Activated CD8-positive, alpha-beta memory T cell treated with anti-CD3 and anti-CD28 coated beads, Interleukin-2, amount 10 ng/mL, durations not matched to agents 7 days and 5 days (primary cell): Measurements from ENCODE around the gene KANK3. TPM values are rescaled to one million over a fixed set of nuclear protein-coding genes. Genes with fewer than 3 reads are reported as not detected.
"Not testable (repeated sequence)": the region's sequence is repeated elsewhere in the genome, so short reads cannot be mapped to it uniquely, and the experiment has no call there.

Experiments used
- ATAC-seq: fragments of 150-1000 bp; cut with Tn5 transposase; one replicate; pipeline ENCODE4 v1.10.0; 2021; ENCODE audit warnings: moderate library complexity
- CTCF ChIA-PET: fragments of 350-600 bp; sonication (Branson Sonifier 250); formaldehyde crosslinking; loops from one replicate; lab custom pipeline; 2021; ENCODE audit warnings: antibody characterized with exemption; lab: Charles Lee
- DNase-seq: peaks from one replicate; pipeline ENCODE4 v3.0.0-alpha.2; 2020
- H3K27ac Mint-ChIP-seq: one replicate; pipeline ENCODE4 v1.8.0; 2021; ENCODE audit warnings: mild to moderate bottlenecking, mixed read lengths
- H3K27me3 Mint-ChIP-seq: one replicate; pipeline ENCODE4 v1.8.0; 2021; ENCODE audit warnings: mixed read lengths
- H3K36me3 Mint-ChIP-seq: one replicate; pipeline ENCODE4 v1.8.0; 2021; ENCODE audit warnings: mild to moderate bottlenecking, mixed read lengths
- H3K4me1 Mint-ChIP-seq: one replicate; pipeline ENCODE4 v1.8.0; 2021; ENCODE audit warnings: mixed read lengths
- H3K4me3 Mint-ChIP-seq: one replicate; pipeline ENCODE4 v1.8.0; 2021; ENCODE audit warnings: mild to moderate bottlenecking, moderate library complexity, mixed read lengths
- H3K9me3 Mint-ChIP-seq: one replicate; pipeline ENCODE4 v1.8.0; 2022; ENCODE audit warnings: low read depth, mixed read lengths
- total RNA-seq, 2 experiments: library from RNA; stranded (reverse); gene quantifications; one replicate each; pipeline ENCODE4 v1.2.3, GENCODE V29; 2021

The KANK3 gene
- 1 to 10 TPM; 3.2 to 3.7 TPM for total RNA-seq

DNA sequence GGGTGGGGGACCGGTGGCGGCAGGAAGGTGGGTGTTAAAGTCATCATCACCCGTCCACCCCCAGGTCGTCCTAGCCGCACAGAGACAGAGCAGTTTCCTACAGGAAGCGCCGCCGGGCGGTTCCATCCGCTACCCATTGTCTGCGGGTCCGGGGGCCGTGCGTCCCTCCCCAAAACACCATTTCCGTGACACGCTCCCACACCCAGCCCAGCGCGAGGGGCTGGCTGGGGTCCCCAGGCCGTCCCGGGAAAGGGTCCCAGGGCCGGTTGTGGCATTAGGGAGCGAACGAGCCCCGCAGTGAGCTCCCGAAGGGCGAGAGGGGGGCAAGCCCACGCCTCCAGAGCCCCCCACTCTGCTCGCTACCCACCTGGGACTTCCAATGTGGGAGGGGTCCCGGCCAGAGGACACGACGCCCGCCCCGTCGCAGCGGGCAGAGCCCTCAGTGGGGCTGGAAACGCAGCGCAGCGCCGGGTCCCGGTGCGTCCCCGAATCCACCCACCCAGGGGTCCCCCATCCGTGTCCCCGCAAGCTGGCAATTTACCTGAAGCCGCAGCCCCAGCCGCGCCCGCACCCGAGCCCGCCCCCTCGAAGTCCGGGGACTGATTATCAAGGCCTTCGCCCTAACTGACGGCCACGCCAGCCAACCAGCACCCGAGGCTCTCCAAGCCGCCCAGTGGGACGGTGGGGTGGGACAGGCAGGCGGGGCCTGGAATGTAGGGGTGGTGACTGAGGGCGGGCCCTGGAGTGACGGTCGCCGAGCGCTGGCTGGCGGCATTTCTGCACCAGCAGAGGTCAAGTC lies at the start of gene KANK3:
KANK3 (minus strand) TSS at position 579 of the 799 bp plus-strand sequence. CDS start 5,434 bp downstream, outside the sequence.
- DNase-seq (peak; percentile 98), ATAC-seq (peak; percentile 100)
- CTCF ChIA-PET, result interaction anchor here (0.6 to 5.9 kb wide), 4 partner anchors 8 to 112 kb away, joined by 3 to 48 read pairs (median 8); no protein-coding TSS in a partner anchor
- Mint-ChIP-seq H3K4me3 (peak within 1 kb of the TSS; percentile 68), H3K9me3 (no peaks in the 10 kb centered on the region), H3K36me3 (no peaks in the 10 kb centered on the region), H3K4me1 (peaks cover 15% of the 10 kb centered on the region), H3K27me3 (peaks cover 21% of the 10 kb centered on the region), H3K27ac (no peak within 1 kb of the TSS)

DNA sequence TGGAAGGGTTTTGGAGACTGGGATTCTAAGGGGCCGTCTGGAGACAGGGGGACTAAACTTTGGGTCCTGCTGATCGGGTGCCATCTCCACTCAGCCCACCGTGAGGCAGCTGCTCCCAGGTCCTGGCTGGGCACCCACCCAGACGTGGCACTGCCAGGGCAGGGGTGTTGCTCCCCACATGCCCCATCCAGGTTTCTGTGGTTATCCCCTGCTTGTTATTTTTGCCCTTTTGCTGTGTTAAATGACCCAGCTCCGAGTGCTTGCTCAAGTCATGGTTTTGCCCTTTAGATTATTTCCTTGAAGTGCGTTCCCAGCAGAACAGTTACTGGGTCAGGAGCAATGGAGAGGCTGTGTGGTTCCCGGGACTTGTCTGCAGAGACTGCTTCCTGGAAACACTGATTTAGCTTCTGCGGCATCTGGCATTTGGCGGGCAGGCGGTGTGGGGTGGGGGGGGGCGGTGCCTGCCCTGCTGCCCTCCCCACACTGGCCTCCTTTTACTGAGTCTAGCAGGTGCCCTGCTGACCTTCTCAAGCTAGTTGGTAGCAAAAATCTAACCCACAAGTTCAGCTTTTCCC lies 49.0 kb upstream of the KANK3 start:
- Mint-ChIP-seq H3K36me3 (peaks cover under 1% of the 10 kb centered on the region), H3K4me1 (peaks cover 38% of the 10 kb centered on the region), H3K4me3 (no peak overlapping the region), H3K9me3 (no peaks in the 10 kb centered on the region), H3K27ac (peak overlapping the region; percentile 49), H3K27me3 (no peaks in the 10 kb centered on the region)
- ATAC-seq (no peak), DNase-seq (no peak)
- CTCF ChIA-PET, result interaction anchor here (0.6 to 3.7 kb wide), 8 partner anchors 12 to 1635 kb away, joined by 3 to 22 read pairs (median 4); partner anchors contain the start of genes HNRNPM and MARCHF2

DNA sequence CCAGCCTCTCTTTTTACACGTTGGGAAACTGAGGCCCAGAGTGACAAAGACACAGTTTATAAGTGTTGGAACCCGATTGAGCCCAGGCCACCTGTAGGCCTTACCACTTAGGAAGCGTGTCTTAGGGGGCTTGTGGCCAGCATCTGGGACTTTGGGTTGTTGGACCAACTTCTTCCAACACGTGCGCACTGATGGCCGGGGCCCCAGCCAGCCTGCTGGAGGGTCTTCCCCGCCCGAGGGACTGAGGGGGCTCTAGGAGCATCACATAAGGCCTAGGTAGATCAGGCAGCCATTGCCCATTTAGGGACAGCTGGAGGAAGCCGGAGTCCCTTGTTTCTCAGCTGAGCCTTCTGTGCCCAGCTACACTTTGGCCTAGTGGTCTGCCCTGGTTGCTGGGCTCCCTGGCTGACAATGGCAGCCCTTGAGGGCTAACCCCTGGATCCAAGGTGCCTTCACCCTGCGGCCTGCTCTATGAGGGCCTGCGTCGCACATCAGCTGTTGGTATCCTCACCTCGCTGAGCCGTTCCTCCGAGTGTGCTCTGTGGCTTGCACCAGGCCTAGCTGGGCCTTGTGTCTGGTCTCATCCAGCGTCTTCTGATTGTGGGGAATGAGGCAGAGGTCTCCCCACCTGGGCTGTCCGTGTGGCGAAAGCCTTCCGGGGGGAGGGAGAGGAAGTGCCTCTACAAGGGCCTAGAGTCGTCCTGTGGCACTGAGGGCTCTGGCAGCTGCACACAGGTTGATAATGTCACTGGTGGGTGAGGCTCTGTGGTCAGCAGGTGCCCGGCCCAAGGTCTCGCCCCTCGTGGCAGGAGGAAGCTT lies 48.3 kb upstream of the KANK3 start:
- H3K27ac Mint-ChIP-seq, result peak overlapping the region; percentile 74
- CTCF ChIA-PET, result interaction anchor here (0.6 to 3.7 kb wide), 8 partner anchors 11 to 1636 kb away, joined by 3 to 22 read pairs (median 4); partner anchors contain the start of gene MARCHF2

DNA sequence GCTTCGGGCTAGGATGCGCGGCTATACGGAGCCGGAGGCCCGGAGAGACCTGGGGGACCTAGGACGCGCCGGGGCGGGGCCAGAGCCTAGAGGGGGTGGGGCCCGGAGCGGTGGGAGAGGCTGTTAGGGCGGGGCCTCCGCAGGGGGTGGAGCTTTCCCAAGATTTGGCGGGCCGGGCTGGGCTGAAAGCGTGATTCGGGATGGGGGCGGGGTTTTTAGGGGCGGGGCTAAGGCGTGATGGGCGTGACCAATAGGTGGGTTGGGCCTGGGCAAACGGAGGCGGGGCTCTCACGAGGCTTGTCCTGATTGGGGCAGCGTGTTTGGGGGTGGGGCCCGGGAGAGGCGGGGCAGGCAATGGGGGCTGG lies 47.5 kb upstream of the KANK3 start:
- Mint-ChIP-seq H3K4me3 (peak overlapping the region; percentile 56), H3K27ac (peak overlapping the region; percentile 74), H3K9me3 (no peaks in the 10 kb centered on the region), H3K27me3 (no peaks in the 10 kb centered on the region), H3K4me1 (peaks cover 25% of the 10 kb centered on the region), H3K36me3 (peaks cover 5% of the 10 kb centered on the region)
- CTCF ChIA-PET, result interaction anchor here (0.6 to 3.2 kb wide), 13 partner anchors 10 to 264 kb away, joined by 3 to 12 read pairs (median 4); partner anchors contain the start of genes HNRNPM and MARCHF2
- ATAC-seq, result peak; percentile 69
- DNase-seq, result peak; percentile 97

More for the DNA sequence above, 48.3 kb upstream of the KANK3 start:
- H3K27me3 Mint-ChIP-seq, result no peaks in the 10 kb centered on the region
- peaks cover 31% of the 10 kb centered on the region for H3K4me1 Mint-ChIP-seq
- ATAC-seq, result no peak
- H3K9me3 Mint-ChIP-seq, result no peaks in the 10 kb centered on the region
- peak overlapping the region; percentile 56 for H3K4me3 Mint-ChIP-seq
- H3K36me3 Mint-ChIP-seq, result peaks cover 5% of the 10 kb centered on the region
- peak; percentile 48 for DNase-seq

DNA sequence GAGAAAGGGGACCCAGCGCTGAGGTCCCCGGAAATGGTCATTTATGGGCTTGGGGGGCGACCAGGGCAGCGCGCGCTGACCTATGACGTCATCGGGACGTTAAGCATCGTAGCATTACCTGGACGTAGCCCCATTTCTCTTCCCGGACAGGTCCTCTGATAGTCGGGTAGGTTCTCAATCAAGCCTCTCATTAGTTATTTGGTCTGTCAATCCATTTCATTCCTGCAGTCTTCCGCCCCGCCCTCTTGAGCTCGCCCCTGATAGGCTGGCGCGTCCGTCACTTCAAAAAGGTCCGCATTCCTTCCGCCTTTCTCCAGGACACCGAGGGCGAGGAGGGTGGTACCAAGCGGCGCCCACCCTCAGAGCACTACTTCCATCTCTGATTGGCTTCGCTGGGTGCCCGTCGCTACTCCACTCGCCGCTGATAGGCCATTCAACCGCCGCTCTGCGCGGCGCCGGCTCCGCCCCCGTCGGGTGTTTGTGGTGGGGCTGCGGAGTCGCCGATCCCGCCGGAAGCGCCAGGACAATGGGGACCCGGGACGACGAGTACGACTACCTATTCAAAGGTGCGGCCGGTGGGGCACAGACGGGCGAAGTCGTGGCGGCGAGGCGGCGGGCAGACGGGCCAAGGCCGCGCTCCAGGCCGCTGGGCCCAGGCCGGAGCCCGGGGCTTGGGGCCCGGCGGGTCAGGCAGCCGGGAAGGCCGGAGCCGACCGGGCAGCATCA lies 47.0 kb upstream of the KANK3 start, which contains the start of gene RAB11B:
RAB11B (plus strand) TSS at position 470 of the 726 bp plus-strand sequence; CDS start at position 527, 57 bp downstream.
- peak; percentile 93 for ATAC-seq
- Mint-ChIP-seq H3K36me3 (peaks cover 5% of the 10 kb centered on the region), H3K27ac (peak within 1 kb of the TSS; percentile 98), H3K9me3 (no peaks in the 10 kb centered on the region), H3K27me3 (no peaks in the 10 kb centered on the region), H3K4me1 (peaks cover 25% of the 10 kb centered on the region), H3K4me3 (peak within 1 kb of the TSS; percentile 84)
- CTCF ChIA-PET, result interaction anchor here (1.0 to 3.2 kb wide), 10 partner anchors 11 to 265 kb away, joined by 3 to 12 read pairs (median 4); partner anchors contain the start of genes HNRNPM and MARCHF2
- DNase-seq, result peak; percentile 100

DNA sequence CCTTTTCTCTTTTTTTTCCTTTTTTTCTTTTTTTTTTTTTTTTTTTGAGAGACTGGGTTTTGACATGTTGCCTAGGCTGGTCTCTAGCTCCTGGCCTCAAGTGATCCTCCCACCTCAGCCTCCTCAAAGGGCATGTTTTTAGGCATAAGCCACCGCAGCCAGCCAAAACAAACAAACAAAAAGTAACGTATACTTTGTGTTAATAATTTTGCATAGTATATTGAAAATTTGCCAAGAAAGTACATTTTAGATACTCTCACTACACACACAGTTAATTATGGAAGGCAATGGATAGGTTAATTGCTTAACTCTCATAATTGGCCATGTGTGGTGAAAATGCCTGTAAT lies 45.5 kb upstream of the KANK3 start:
- Mint-ChIP-seq H3K4me1 (peaks cover 27% of the 10 kb centered on the region), H3K36me3 (peaks cover 5% of the 10 kb centered on the region), H3K27ac (peak overlapping the region; percentile 46), H3K9me3 (no peaks in the 10 kb centered on the region), H3K4me3 (no peak overlapping the region), H3K27me3 (no peaks in the 10 kb centered on the region)
- CTCF ChIA-PET, result interaction anchor here (1.2 to 3.2 kb wide), 2 partner anchors 23 to 34 kb away, joined by 3 to 12 read pairs; no protein-coding TSS in a partner anchor
- DNase-seq, result no peak
- no peak for ATAC-seq

DNA sequence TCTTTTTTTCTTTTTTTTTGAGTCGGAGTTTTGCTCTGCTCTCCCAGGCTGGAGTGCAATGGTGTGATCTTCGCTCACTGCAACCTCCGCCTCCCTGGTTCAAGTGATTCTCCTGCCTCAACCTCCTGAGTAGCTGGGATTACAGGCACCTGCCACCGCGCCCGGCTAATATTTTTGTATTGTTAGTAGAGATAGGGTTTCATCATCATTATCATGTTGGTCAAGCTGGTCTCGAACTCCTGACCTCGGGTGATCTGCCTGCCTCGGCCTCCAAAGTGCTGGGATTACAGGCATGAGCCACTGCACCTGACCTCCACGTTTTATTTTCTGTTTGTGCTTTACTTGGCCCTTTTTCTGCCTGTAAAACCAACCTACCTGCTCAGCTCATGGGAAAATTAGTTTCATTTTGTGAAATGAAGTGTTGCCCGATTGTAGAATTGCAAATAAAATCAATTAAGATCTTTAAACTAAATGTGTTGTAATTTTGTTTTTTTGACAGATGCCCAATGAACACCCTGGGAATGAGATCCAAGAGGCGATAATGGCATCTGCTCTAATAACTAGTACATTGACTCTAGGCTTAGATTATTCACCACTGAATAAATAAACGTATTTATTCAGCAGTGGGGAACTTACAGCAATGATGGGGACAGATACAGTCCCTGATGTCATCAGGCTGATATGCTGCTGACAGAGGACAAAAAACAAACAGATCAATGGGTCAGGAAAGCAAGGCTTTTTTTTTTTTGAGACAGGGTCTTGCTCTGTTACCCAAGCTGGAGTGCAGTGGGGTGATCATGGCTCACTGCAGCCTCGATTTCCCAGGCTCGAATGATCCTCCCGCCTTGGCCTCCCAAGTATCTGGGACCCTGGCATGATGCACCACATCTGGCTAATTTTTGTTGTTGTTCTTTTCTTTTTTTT lies 44.9 kb upstream of the KANK3 start:
- CTCF ChIA-PET, result interaction anchor here (1.2 to 3.2 kb wide), 2 partner anchors 24 to 33 kb away, joined by 3 to 12 read pairs; no protein-coding TSS in a partner anchor
- Mint-ChIP-seq H3K27ac (no peak overlapping the region), H3K36me3 (peaks cover 5% of the 10 kb centered on the region), H3K4me3 (peak overlapping the region; percentile 35), H3K27me3 (no peaks in the 10 kb centered on the region), H3K9me3 (no peaks in the 10 kb centered on the region), H3K4me1 (peaks cover 25% of the 10 kb centered on the region)
- DNase-seq (no peak), ATAC-seq (no peak)

DNA sequence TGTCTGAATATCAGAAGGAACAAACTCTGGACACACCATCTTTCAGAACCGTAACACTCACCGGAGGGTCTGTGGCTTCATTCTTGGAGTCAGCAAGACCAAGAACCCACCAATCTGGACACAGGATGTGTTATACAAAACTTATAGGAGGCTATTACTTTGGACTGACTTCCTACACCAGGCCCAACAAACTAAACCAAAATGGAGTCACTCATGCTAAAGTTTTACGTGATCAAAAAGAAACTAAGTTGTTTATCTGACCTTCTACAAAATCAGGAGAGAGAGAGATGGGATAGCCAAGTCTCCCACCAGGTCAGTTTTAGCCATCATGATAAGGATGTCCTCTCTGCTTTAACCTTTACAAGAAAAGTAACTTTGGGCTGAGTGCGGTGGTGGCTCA lies 43.9 kb upstream of the KANK3 start:
- H3K27ac Mint-ChIP-seq, result no peak overlapping the region

DNA sequence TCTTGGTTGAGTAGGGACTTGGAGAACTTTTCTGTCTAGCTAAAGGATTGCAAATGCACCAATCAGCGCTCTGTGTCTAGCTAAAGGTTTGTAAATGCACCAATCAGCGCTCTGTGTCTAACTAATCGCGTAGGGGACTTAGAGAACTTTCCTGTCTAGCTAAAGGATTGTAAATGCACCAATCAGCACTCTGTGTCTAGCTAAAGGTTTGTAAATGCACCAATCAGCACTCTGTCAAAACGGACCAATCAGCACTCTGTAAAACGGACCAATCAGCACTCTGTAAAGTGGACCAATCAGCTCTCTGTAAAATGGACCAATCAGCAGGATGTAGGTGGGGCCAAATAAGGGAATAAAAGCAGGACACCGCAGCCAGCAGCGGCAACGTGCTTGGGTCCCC lies 43.4 kb upstream of the KANK3 start:
- H3K4me1 Mint-ChIP-seq, result peaks cover 14% of the 10 kb centered on the region
- CTCF ChIA-PET, result interaction anchor here (1.0 kb wide), 2 partner anchors 27 to 32 kb away, joined by 3 to 5 read pairs; partner anchors contain the start of gene MARCHF2
- not testable (repeated sequence) for ATAC-seq, H3K4me3 Mint-ChIP-seq, H3K27me3 Mint-ChIP-seq, DNase-seq, H3K9me3 Mint-ChIP-seq, H3K27ac Mint-ChIP-seq, H3K36me3 Mint-ChIP-seq

More for the DNA sequence above, 43.9 kb upstream of the KANK3 start:
- Mint-ChIP-seq H3K4me1 (peaks cover 20% of the 10 kb centered on the region), H3K27me3 (no peaks in the 10 kb centered on the region), H3K9me3 (no peaks in the 10 kb centered on the region), H3K4me3 (no peak overlapping the region), H3K36me3 (peaks cover 5% of the 10 kb centered on the region)
- CTCF ChIA-PET, result interaction anchor here (1.0 kb wide), 1 partner anchor 26 kb away, joined by 3 read pairs; the partner anchor contains the start of gene MARCHF2
- DNase-seq (no peak), ATAC-seq (no peak)

DNA sequence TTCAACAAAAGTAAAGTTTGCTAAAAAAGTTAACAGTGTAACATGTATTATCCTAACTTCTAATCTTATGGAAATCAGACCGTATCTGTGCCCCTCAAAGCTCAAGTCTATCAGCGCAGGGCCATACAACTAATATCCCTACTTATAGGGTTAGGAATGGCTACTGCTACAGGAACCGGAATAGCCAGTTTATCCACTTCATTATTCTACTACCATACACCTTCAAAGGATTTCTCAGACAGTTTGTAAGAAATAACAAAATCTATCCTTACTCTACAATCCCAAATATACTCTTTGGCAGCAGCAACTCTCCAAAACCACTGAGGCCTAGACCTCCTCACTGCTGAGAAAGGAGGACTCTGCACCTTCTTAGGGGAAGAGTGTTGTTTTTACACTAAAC lies 42.5 kb upstream of the KANK3 start:
- not testable (repeated sequence) for H3K4me1 Mint-ChIP-seq, H3K27me3 Mint-ChIP-seq, H3K36me3 Mint-ChIP-seq, H3K9me3 Mint-ChIP-seq, DNase-seq, H3K27ac Mint-ChIP-seq, H3K4me3 Mint-ChIP-seq, ATAC-seq
- CTCF ChIA-PET, result interaction anchor here (0.7 to 1.0 kb wide), 2 partner anchors 32 kb away, joined by 3 to 5 read pairs; no protein-coding TSS in a partner anchor

DNA sequence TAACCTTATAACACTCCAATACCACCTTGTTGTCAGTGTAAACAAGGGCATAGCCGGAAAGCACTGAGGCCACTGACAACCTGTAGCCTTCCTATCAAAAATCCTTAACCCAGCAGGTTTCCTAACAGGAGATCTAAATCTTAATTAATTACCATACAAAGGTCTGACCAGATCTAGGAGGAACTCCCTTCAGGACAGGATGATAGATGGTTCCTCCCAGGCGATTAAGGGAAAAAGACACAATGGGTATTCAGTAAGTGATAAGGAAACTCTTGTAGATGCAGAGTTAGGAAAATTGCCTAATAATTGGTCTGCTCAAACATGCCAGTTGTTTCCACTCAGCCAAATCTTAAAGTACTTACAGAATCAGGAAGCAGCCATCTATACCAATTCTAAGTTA lies 42.0 kb upstream of the KANK3 start:
- CTCF ChIA-PET, result interaction anchor here (0.7 kb wide), 1 partner anchor 31 kb away, joined by 3 read pairs; no protein-coding TSS in a partner anchor
- not testable (repeated sequence) for ATAC-seq, DNase-seq, H3K9me3 Mint-ChIP-seq, H3K27ac Mint-ChIP-seq, H3K27me3 Mint-ChIP-seq, H3K36me3 Mint-ChIP-seq, H3K4me3 Mint-ChIP-seq, H3K4me1 Mint-ChIP-seq
